Neutrophil (primary cell): ENCODE measurements around the gene ZNF136.

Experiments used
- H3K27ac ChIP-seq: fragments of 200-600 bp; sonication (generic); 2 replicates; pipeline ENCODE4 v1.5.1; 2016; ENCODE audit warnings: mild to moderate bottlenecking, moderate library complexity
- H3K27me3 ChIP-seq: fragments of 200-600 bp; sonication (generic); 2 replicates; pipeline ENCODE4 v1.6.0; 2016; ENCODE audit warnings: mild to moderate bottlenecking
- H3K36me3 ChIP-seq: fragments of 200-600 bp; sonication (generic); 2 replicates; pipeline ENCODE4 v1.5.1; 2017
- H3K4me1 ChIP-seq, 2 experiments: fragments of 200-600 bp in 1 of 2; sonication (generic) in 1 of 2; 1 replicate in 1 of 2; 2 replicates in 1 of 2; pipeline versions ENCODE4 v1.5.1 to v1.6.1; 2013 to 2016; ENCODE audit warnings: low read depth in 1 of 2, low read length in 1 of 2, mild to moderate bottlenecking in 1 of 2, moderate library complexity in 1 of 2; ENCODE audit not compliant: control insufficient read depth in 1 of 2, insufficient read depth in 1 of 2
- H3K4me3 ChIP-seq, 2 experiments: fragments of 200-600 bp in 1 of 2; sonication (generic) in 1 of 2; 1 replicate in 1 of 2; 2 replicates in 1 of 2; pipeline ENCODE4 v1.5.1; 2013 to 2016; ENCODE audit warnings: low read depth in 1 of 2, low read length in 1 of 2, mild to moderate bottlenecking in 1 of 2, moderate library complexity in 1 of 2
- H3K9me3 ChIP-seq: fragments of 200-600 bp; sonication (generic); 2 replicates; pipeline ENCODE4 v1.5.1; 2016
- CTCF ChIP-seq: fragments of 200-600 bp; sonication (generic); IDR thresholded peaks from 2 replicates; pipeline ENCODE4 v1.5.1; 2016; ENCODE audit warnings: antibody characterized with exemption

Gene ZNF136

DNA sequence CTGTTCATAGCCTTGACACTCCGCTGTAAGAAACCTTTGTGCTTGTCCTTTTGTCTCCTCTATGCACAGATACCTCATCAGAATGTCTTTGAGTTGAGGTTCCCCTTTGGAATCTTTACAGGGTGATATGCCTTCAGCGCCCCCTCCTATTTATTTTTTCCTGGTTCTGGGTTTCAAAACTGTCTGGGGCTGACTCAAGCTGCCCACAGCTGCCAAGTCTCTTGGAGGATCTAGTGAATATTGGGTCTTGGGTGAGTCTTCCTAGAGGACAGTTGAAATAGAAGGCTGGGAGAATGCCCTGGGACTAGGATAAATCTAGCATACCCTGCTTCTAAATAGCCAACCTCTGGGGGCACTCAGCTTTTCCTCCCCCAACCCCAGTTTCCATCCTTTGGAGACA is 930 bp downstream of the ZNF136 start:
- H3K27me3 ChIP-seq: no peaks in the 10 kb centered on the region
- H3K4me3 ChIP-seq: peak overlapping the region; percentile 63 to 88
- H3K36me3 ChIP-seq: peaks cover 8% of the 10 kb centered on the region
- no peaks in the 10 kb centered on the region for H3K9me3 ChIP-seq
- peak overlapping the region; percentile 87 for H3K27ac ChIP-seq
- peaks cover 13 to 19% of the 10 kb centered on the region in 2 experiments for H3K4me1 ChIP-seq
- no peak for TF ChIP-seq CTCF

DNA sequence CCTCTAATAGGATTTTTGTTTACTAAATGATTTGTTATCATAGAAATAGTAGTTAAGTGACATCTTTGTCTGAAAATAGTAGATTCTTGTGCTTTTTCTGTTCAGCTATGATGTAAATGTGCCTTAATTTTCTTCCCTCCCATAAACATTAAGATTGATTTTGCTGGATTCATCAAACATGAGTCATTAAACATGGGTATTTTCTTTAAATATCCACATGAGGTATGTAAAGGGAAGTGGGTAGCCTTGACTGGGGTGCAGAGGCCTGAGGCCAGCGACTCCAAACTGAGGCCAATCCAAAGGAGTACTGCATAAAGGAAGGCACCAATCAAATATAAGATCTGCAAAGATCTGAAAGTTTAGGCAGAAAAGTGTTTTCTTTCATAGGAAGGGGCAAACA is 3.7 kb downstream of the ZNF136 start:
- Histone ChIP-seq H3K36me3 (peaks cover 33% of the 10 kb centered on the region), H3K27ac (no peak overlapping the region), H3K4me1 (peaks cover 13 to 19% of the 10 kb centered on the region in 2 experiments), H3K4me3 (no peak overlapping the region), H3K27me3 (no peaks in the 10 kb centered on the region), H3K9me3 (no peaks in the 10 kb centered on the region)
- no peak for TF ChIP-seq CTCF

DNA sequence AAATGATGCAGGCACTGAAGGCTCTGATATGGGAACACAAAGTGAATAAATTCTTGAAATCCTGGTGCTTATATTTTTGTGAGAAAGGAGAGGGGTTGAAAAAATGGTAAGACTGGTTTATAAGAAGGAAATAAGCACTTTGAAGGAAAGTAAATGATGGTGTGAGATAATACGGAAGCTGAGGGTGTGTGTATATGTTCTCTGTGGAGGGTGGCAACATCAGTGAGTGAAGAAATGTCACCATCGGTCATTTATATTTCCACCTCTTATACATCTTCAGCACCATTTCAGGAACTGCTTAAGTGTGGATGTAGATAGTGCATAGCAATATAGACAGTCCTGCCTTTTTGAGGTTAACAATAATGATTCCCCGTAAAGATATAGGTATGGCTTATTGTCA is 17.5 kb downstream of the ZNF136 start:
- Histone ChIP-seq H3K27me3 (no peaks in the 10 kb centered on the region), H3K4me1 (no peaks in the 10 kb centered on the region), H3K36me3 (peaks cover 7% of the 10 kb centered on the region), H3K27ac (no peak overlapping the region), H3K9me3 (peaks cover 46% of the 10 kb centered on the region), H3K4me3 (no peak overlapping the region)
- no peak for TF ChIP-seq CTCF

DNA sequence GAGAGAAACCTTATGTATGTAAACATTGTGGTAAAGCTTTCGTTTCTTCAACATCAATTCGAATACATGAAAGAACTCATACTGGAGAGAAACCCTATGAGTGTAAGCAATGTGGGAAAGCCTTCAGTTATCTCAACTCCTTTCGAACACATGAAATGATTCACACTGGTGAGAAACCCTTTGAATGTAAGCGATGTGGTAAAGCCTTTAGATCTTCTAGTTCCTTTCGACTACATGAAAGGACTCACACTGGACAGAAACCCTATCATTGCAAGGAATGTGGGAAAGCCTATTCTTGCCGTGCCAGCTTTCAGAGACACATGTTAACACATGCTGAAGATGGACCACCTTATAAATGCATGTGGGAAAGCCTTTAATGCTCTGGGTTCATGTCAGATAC is 24.7 kb downstream of the ZNF136 start:
- no peak overlapping the region for H3K4me3 ChIP-seq
- peaks cover 28% of the 10 kb centered on the region for H3K36me3 ChIP-seq
- no peaks in the 10 kb centered on the region for H3K4me1 ChIP-seq
- H3K27me3 ChIP-seq: no peaks in the 10 kb centered on the region
- peaks cover 83% of the 10 kb centered on the region for H3K9me3 ChIP-seq
- no peak for TF ChIP-seq CTCF
- H3K27ac ChIP-seq: no peak overlapping the region

GRCh38 chr19:12194827-12195731 is 32.2 kb downstream of the ZNF136 start:
- Histone ChIP-seq H3K36me3 (no peaks in the 10 kb centered on the region), H3K9me3 (peaks cover 43% of the 10 kb centered on the region), H3K4me3 (peak overlapping the region; percentile 15 to 27), H3K27me3 (peaks cover 31% of the 10 kb centered on the region), H3K4me1 (peaks cover 4 to 11% of the 10 kb centered on the region in 2 experiments), H3K27ac (no peak overlapping the region)
- TF ChIP-seq CTCF: no peak
